HEK293T (cell line): ENCODE data around the gene CDHR2.

ENCODE experiments used
- BHLHE40 ChIP-seq: fragments of 450-650 bp; IDR thresholded peaks from 2 replicates; pipeline ENCODE4 v1.6.1; 2016; ENCODE audit warnings: mild to moderate bottlenecking, moderate library complexity, borderline replicate concordance
- ELF4 ChIP-seq: fragments of 450-650 bp; IDR thresholded peaks from 2 replicates; pipeline ENCODE4 v1.6.1; 2017; ENCODE audit warnings: antibody characterized with exemption
- FOXK2 ChIP-seq: fragments of 450-650 bp; IDR thresholded peaks from 2 replicates; pipeline ENCODE4 v1.6.1; 2016; ENCODE audit warnings: mild to moderate bottlenecking
- SP1 ChIP-seq: fragments of 450-650 bp; IDR thresholded peaks from 2 replicates; pipeline ENCODE4 v1.6.1; 2017
- TARDBP ChIP-seq: fragments of 450-650 bp; IDR thresholded peaks from 2 replicates; pipeline ENCODE4 v1.6.1; 2016
- ZNF384 ChIP-seq: fragments of 450-650 bp; IDR thresholded peaks from 2 replicates; pipeline ENCODE4 v1.6.1; 2016

- TF ChIP-seq TARDBP (no peak), BHLHE40 (no peak), SP1 (no peak), ZNF384 (no peak), ELF4 (no peak), FOXK2 (no peak)
These were observed 23.5 kb upstream of the CDHR2 start for GRCh38 chr5:176525677-176526076.
